Caco-2 (cell line): ENCODE data around the gene PRKAR1B. TPM values are rescaled to one million over a fixed set of nuclear protein-coding genes. Genes with fewer than 3 reads are reported as not detected.

Experiments used
- BruUV-seq: library from RNA; stranded (reverse); fragments of 400-500 nt; replicated peaks from 2 replicates; lab custom pipeline; 2021; lab: Mats Ljungman, UMichigan
- CTCF ChIA-PET: fragments of 300-600 bp; sonication (Branson Sonifier 250); formaldehyde crosslinking; loops from one replicate; lab custom pipeline; 2022; ENCODE audit warnings: antibody characterized with exemption; lab: Charles Lee
- POLR2A ChIA-PET: fragments of 300-600 bp; sonication (Branson Sonifier 250); formaldehyde crosslinking; loops from one replicate; lab custom pipeline; 2022; ENCODE audit warnings: antibody characterized with exemption; lab: Charles Lee
- DNase-seq, 2 experiments: peaks; one replicate each; pipeline versions ENCODE4 v3.0.0 to v3.0.0-alpha.2; 2020 to 2022
- H3K27me3 ChIP-seq: replicated peaks from 2 replicates; pipeline ENCODE4 v1.6.0; 2011; ENCODE audit warnings: low read length; ENCODE audit not compliant: control insufficient read depth, insufficient read depth
- H3K36me3 ChIP-seq: 2 replicates; pipeline ENCODE4 v1.5.1; 2011; ENCODE audit warnings: low read length; ENCODE audit not compliant: control insufficient read depth, insufficient read depth
- H3K4me1 ChIP-seq: fragments of 250-450 bp; sonication (Bioruptor Pico); 2 replicates; pipeline ENCODE4 v1.5.1; 2020; ENCODE audit warnings: mild to moderate bottlenecking
- H3K4me3 ChIP-seq: 2 replicates; pipeline ENCODE4 v1.5.1; 2011; ENCODE audit warnings: low read depth, mild to moderate bottlenecking, control low read depth, low read length
- H3K9me3 ChIP-seq: fragments of 250-450 bp; sonication (Bioruptor Pico); 2 replicates; pipeline ENCODE4 v1.5.1; 2020; ENCODE audit warnings: mild to moderate bottlenecking, moderate library complexity
- H3K27ac Mint-ChIP-seq: one replicate; pipeline ENCODE4 v1.8.0; 2022; ENCODE audit warnings: mixed read lengths; ENCODE audit not compliant: unreplicated experiment
- H3K27me3 Mint-ChIP-seq: one replicate; pipeline ENCODE4 v1.8.0; 2022; ENCODE audit warnings: mixed read lengths; ENCODE audit not compliant: insufficient read depth, unreplicated experiment
- H3K36me3 Mint-ChIP-seq: one replicate; pipeline ENCODE4 v1.8.0; 2022; ENCODE audit warnings: mild to moderate bottlenecking, mixed read lengths; ENCODE audit not compliant: insufficient read depth, unreplicated experiment
- H3K4me1 Mint-ChIP-seq: one replicate; pipeline ENCODE4 v1.8.0; 2022; ENCODE audit warnings: low read depth, mixed read lengths; ENCODE audit not compliant: unreplicated experiment
- H3K4me3 Mint-ChIP-seq: one replicate; pipeline ENCODE4 v1.8.0; 2022; ENCODE audit warnings: mild to moderate bottlenecking, moderate library complexity, mixed read lengths; ENCODE audit not compliant: unreplicated experiment
- H3K9me3 Mint-ChIP-seq: one replicate; pipeline ENCODE4 v1.8.0; 2022; ENCODE audit warnings: mixed read lengths; ENCODE audit not compliant: unreplicated experiment
- CTCF ChIP-seq, 2 experiments: fragments of 200-600 bp in 1 of 2; IDR thresholded peaks; 1 replicate in 1 of 2; 2 replicates in 1 of 2; pipeline versions ENCODE4 v1.5.1 to v1.8.0; 2011 to 2022; ENCODE audit warnings: antibody characterized with exemption in 1 of 2, control low read depth in 1 of 2, inconsistent platforms in 1 of 2, low read depth in 1 of 2, low read length in 1 of 2, mild to moderate bottlenecking in 1 of 2, moderate library complexity in 1 of 2; ENCODE audit not compliant: insufficient read depth in 1 of 2, severe bottlenecking in 1 of 2, unreplicated experiment in 1 of 2
- intact Hi-C: fragments of 100-400 bp; cut with micrococcal nuclease; formaldehyde crosslinking; loops from one replicate; pipeline ENCODE4 v1.10.0; 2022; ENCODE audit not compliant: unreplicated experiment
- total RNA-seq: library from RNA; stranded (reverse); gene quantifications from 2 replicates; pipeline ENCODE4 v1.2.3, GENCODE V29; 2022

PRKAR1B gene
- total RNA-seq, 1 experiment from 2014 or later, result 56.6 TPM

GRCh38 chr7:585873-586272 lies 141.2 kb downstream of the PRKAR1B start:
- Histone ChIP-seq H3K4me1 (peaks cover 12% of the 10 kb centered on the region), H3K9me3 (no peaks in the 10 kb centered on the region), H3K36me3 (peaks cover 3% of the 10 kb centered on the region; the same call in 1 of the 2 replicates), H3K27me3 (no peaks in the 10 kb centered on the region), H3K4me3 (no peak overlapping the region)
- H3K36me3 Mint-ChIP-seq, result peaks cover 54% of the 10 kb centered on the region
- H3K9me3 Mint-ChIP-seq, result peaks cover 17% of the 10 kb centered on the region
- H3K4me1 Mint-ChIP-seq, result no peaks in the 10 kb centered on the region
- ChIA-PET POLR2A (no interaction called here), CTCF (no interaction called here)
- intact Hi-C loops, result no loop called here
- no peak overlapping the region for H3K4me3 Mint-ChIP-seq
- DNase-seq, result no peak
- no TSS peak for BruUV-seq
- TF ChIP-seq CTCF (IDR thresholded peaks at IDR 0.05; ENCODE audit: insufficient read depth in 1 of 2, low read depth in 1 of 2, low read length in 1 of 2, severe bottlenecking in 1 of 2, unreplicated experiment in 1 of 2), result no peak
- H3K27ac Mint-ChIP-seq, result no peak overlapping the region
- H3K27me3 Mint-ChIP-seq, result no peaks in the 10 kb centered on the region

GRCh38 chr7:585229-585711 lies 141.8 kb downstream of the PRKAR1B start:
- intact Hi-C loops, result no loop called here
- no peak overlapping the region for H3K4me3 ChIP-seq
- no peaks in the 10 kb centered on the region for H3K27me3 ChIP-seq
- ChIA-PET CTCF (no interaction called here), POLR2A (no interaction called here)
- BruUV-seq, result no TSS peak
- peaks cover 12% of the 10 kb centered on the region for H3K4me1 ChIP-seq
- peaks cover 17% of the 10 kb centered on the region for H3K9me3 Mint-ChIP-seq
- no peak for DNase-seq
- peaks cover 3% of the 10 kb centered on the region; the same call in 1 of the 2 replicates for H3K36me3 ChIP-seq
- peaks cover 54% of the 10 kb centered on the region for H3K36me3 Mint-ChIP-seq
- no peaks in the 10 kb centered on the region for H3K27me3 Mint-ChIP-seq
- no peak overlapping the region for H3K4me3 Mint-ChIP-seq
- no peaks in the 10 kb centered on the region for H3K9me3 ChIP-seq
- H3K27ac Mint-ChIP-seq, result no peak overlapping the region
- TF ChIP-seq CTCF (IDR thresholded peaks at IDR 0.05; ENCODE audit: insufficient read depth in 1 of 2, low read depth in 1 of 2, low read length in 1 of 2, severe bottlenecking in 1 of 2, unreplicated experiment in 1 of 2), result no peak
- no peaks in the 10 kb centered on the region for H3K4me1 Mint-ChIP-seq

- H3K4me3 Mint-ChIP-seq, result no peak overlapping the region
- no peak overlapping the region for H3K4me3 ChIP-seq
- TF ChIP-seq CTCF (IDR thresholded peaks at IDR 0.05; ENCODE audit: insufficient read depth in 1 of 2, low read depth in 1 of 2, low read length in 1 of 2, severe bottlenecking in 1 of 2, unreplicated experiment in 1 of 2), result no peak
- no peaks in the 10 kb centered on the region for H3K27me3 Mint-ChIP-seq
- peaks cover 17% of the 10 kb centered on the region for H3K9me3 Mint-ChIP-seq
- ChIA-PET POLR2A (no interaction called here), CTCF (no interaction called here)
- H3K4me1 Mint-ChIP-seq, result no peaks in the 10 kb centered on the region
- intact Hi-C loops, result no loop called here
- no peak for DNase-seq
- H3K9me3 ChIP-seq, result no peaks in the 10 kb centered on the region
- H3K36me3 Mint-ChIP-seq, result peaks cover 53% of the 10 kb centered on the region
- H3K36me3 ChIP-seq, result peaks cover 3% of the 10 kb centered on the region; the same call in 1 of the 2 replicates
- peaks cover 12% of the 10 kb centered on the region for H3K4me1 ChIP-seq
- H3K27me3 ChIP-seq, result no peaks in the 10 kb centered on the region
- no TSS peak for BruUV-seq
- no peak overlapping the region for H3K27ac Mint-ChIP-seq
These were observed 142.3 kb downstream of the PRKAR1B start for GRCh38 chr7:584820-585219.
